ENCODE data around the gene DPF1. TPM values are rescaled to one million over a fixed set of nuclear protein-coding genes. Genes with fewer than 3 reads are reported as not detected.
A peak's percentile ranks its signal among the peaks of the same experiment; 100 is the strongest.

Gene DPF1
- total RNA-seq, 1 donor from 2014 or later: not detected

DNA sequence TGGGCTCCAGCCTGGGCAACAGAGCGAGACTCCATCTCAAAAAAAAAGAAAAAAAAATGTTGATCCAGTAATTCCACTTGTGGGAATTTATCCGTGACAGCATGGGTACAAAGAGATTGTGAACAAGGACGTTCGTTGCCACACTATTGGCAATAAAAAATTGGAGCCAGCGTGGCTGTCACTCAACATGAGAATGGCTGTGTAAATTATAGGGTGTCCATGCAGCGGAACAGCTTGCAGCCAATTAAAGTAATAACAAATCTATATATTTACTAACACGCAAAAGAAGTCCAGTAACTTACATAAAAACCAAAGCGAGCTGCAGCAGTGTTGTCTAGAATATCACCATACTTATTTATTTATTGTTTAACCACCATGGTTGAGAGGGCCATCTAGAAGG, 19.3 kb downstream of the DPF1 start:
- no peak for ATAC-seq
- intact Hi-C loops (cut with DNase I): no loop called here
- DNase-seq (ENCODE audit: low spot score): no peak

GRCh38 chr19:38204096-38204495, 19.9 kb downstream of the DPF1 start:
- ATAC-seq: no peak
- intact Hi-C loops (cut with DNase I): no loop called here
- DNase-seq (ENCODE audit: low spot score): no peak

DNA sequence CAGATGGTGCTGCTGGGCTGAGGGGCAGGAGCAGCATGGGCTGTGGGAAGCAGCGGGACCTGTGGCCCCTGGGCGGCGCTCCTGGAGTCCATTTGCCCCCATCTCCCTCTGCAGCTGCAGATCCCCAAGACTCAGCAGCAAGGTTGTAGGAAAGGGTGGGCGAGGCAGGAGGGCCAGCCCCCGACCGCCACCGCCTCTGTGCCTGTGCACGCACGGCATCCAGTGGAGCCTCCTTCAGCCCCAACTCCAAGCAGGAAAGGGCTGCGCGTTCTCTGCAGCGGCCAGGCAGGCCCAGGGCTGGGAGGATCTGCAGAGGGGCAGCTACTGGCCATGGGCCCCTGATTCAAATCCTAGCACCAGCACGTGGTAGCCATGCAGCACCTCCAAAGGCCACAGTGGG, 20.8 kb downstream of the DPF1 start:
- no peak for DNase-seq (ENCODE audit: low spot score)
- intact Hi-C loops (cut with DNase I): no loop called here
- ATAC-seq: no peak

GRCh38 chr19:38202504-38202903, 21.5 kb downstream of the DPF1 start:
- ATAC-seq: no peak
- DNase-seq (ENCODE audit: low spot score): no peak
- intact Hi-C loops (cut with DNase I): no loop called here

GRCh38 chr19:38201731-38202130, 22.3 kb downstream of the DPF1 start:
- no peak for ATAC-seq
- DNase-seq (ENCODE audit: low spot score): no peak
- intact Hi-C loops (cut with DNase I): no loop called here

- DNase-seq (ENCODE audit: low spot score) (no peak), ATAC-seq (no peak)
- intact Hi-C loops (cut with DNase I): no loop called here
Measured at GRCh38 chr19:38199340-38199739, 24.7 kb downstream of the DPF1 start.

DNA sequence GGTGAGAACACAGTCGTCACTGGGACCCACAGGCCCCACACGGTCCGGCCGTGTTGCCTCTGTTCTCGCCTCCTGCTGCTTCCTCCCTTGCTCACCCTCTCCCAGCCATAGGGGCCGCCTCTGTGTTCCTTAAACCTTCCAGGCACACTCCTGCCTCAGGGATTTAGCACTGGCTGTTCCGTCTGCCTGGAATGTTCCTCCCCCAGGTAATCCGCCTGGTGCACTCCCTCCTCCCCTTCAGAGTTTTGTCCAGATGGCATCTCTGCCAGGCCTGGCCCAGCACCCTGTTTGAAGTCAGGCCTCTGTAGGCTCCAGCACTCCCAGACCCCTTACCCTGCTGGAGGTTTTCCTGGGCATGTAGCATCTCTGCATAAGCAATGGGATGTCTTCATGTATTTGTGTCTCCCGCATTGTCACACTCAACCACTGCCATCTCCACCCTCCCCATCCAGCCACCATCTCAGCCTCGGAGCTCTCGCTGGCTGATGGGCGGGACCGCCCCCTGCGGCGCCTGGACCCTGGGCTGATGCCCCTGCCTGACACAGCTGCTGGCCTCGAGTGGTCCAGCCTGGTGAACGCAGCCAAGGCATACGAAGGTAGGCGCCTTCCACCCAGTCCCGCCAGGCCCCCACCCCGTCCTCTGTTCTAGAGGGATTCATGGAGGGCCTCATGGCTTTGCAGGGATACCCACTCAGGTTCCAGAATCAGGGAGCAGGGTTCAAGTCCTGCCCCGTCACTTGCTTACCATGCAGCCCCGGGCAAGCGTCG, 25.9 kb downstream of the DPF1 start:
- intact Hi-C loops (cut with DNase I): no loop called here
- no peak for ATAC-seq
- DNase-seq (ENCODE audit: low spot score): no peak

- no peak for ATAC-seq
- no peak for DNase-seq (ENCODE audit: low spot score)
- intact Hi-C loops (cut with DNase I): no loop called here
Measured at GRCh38 chr19:38196948-38197656, 26.9 kb downstream of the DPF1 start.

GRCh38 chr19:38196245-38196837, 27.7 kb downstream of the DPF1 start:
- DNase-seq (ENCODE audit: low spot score) (no peak), ATAC-seq (no peak)
- intact Hi-C loops (cut with DNase I): no loop called here

DNA sequence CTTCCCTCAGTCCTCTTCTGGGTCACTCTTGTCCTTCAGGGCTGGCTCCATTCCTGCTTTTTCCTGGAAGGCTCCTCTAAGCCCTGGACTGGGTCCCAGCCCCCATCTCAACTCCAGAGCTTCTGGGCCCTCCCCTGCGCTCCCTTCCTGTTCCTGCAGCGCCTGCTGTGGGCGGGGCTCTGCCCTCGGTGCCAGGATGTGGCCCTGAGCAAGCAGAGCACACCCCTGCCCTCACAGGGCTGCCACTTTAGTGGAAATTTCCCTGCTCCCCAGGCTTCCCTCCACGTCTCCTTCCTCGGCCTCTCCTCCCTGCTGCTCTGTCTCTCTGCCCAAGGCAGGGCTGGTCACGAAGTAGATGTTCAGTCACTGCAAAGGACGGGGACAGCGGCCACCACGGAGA, 28.8 kb downstream of the DPF1 start:
- intact Hi-C loops (cut with DNase I): no loop called here
- no peak for ATAC-seq

DNA sequence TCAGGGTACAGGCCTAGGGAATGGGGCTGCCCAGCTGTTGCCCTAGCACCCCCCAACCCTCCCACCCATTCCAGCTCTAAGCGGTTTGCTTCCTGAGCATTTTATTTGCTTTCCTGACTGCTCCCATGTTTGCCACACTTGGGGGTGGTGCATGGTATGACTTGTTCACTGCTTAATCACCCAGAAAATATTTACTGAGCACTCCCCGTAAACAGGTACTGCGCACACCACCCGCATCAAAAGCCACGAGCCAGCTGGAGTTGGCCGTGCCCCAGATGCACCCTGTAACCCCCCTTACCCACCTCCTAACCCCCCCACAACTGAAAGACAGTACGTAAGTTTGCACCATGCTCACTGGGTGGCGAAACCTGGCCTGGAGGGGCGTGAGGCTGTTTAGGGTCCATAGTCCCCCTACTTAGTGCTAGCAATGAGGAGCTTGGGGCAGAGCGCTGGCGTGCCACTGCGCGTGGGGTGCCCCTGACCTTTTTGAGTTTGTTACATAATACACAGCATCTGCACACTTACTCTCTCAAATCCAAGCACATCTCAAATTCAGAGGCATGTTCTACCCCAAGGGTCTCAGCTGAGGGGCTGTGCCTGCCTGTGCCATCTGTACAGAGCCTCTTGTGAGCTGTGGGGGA, 29.8 kb downstream of the DPF1 start:
- DNase-seq (ENCODE audit: low spot score) (no peak), ATAC-seq (no peak)
- intact Hi-C loops (cut with DNase I): no loop called here

More for the DNA sequence above, 28.8 kb downstream of the DPF1 start:
- DNase-seq (ENCODE audit: low spot score): no peak

DNA sequence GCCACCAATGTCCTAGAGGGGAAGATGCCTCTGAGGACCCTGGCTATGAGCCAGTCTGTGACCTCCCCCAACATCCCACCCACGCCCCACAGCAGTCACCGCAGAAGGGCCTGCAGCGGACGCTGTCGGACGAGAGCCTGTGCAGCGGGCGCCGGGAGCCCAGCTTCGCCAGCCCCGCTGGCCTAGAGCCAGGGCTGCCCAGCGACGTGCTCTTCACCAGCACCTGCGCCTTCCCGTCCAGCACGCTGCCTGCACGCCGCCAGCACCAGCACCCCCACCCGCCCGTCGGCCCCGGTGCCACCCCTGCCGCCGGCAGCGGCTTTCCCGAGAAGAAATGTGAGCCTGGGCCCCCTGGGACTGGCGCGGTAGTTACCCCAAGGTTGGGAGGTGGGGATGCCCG, 30.6 kb downstream of the DPF1 start:
- DNase-seq (ENCODE audit: low spot score) (no peak), ATAC-seq (no peak)
- intact Hi-C loops (cut with DNase I): no loop called here

DNA sequence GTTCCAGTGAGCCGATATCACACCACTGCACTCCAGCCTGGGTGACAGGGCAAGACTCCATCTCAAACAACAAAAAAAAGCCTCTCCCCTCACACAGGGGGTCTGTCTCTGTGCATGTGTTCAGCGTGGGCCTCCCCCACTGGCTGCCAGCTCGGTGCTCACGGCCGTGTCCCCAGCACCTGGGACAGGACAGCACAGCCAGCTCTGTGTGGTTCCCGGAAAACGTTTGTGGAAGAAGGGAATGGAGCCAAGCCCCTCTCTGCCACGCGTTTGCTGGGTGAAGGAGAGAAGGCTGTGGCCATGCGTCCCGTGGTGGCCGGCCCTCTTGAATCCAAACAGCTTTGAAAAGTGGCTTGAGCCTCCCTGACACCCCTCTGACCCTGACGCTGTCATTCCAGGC, 32.3 kb downstream of the DPF1 start:
- no peak for DNase-seq (ENCODE audit: low spot score)
- ATAC-seq: no peak
- intact Hi-C loops (cut with DNase I): no loop called here

- intact Hi-C loops (cut with DNase I): no loop called here
- ATAC-seq: no peak
- no peak for DNase-seq (ENCODE audit: low spot score)
Measured at GRCh38 chr19:38190793-38191192, 33.2 kb downstream of the DPF1 start.

DNA sequence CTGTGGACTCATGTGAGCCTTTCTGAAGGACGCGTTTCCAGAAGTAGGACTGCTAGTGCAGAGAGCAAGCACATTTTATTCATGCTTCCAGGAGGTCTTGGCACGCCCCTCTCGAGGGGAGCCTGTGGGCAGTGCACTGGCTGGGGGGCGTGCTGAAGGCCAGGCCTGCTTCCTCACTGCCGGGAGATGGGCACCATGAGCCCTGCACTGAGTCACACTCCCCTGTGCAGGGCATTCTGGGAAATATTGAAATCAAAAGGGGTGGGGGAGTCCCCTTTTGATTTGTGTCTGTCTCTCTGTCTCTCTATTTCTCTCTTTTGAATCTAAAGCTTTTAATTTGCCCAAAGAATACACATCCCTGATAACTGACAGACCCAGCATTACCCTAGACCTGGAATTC, 34.0 kb downstream of the DPF1 start:
- no peak for ATAC-seq
- intact Hi-C loops (cut with DNase I): no loop called here
- DNase-seq (ENCODE audit: low spot score): no peak

DNA sequence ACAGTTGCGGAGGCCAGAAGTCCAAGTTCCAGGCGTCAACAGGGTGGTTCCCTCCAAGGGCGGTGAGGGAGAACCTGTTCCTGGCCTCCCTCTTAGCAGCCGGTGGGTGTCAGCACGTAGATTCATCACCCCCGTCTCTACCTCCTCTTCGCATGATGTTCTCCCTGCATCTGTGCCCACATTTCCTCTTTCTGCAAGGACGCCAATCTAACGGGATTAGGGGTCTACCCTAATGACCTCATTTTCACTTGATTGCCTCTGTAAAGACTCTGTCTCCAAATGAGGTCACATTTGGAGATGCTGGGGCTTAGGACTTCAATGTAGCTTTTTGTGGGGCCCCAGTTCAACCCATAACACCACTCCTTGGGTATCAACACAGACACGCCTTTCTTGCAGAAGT, 38.5 kb downstream of the DPF1 start:
- DNase-seq (ENCODE audit: low spot score) (no peak), ATAC-seq (no peak)
- intact Hi-C loops (cut with DNase I): no loop called here

DNA sequence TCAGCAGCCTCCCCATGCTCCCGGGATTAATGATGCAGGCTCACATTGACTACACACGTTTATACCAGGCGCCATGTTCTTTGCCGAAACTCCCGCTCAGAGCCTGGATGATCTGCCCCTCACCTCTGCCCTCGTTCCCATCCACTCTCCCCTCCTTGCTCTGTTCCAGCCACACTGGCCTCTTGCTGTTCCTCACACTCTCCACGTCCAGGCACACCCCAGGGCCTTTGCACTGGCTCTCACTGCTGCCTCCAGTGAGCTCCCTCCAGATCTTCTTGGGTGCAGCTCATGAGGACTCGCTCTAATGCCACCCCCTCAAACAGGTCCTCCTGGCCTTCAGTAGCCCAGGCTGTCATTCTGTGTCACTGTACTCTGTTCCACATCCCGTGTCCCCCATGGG, 39.2 kb downstream of the DPF1 start:
- no peak for ATAC-seq
- intact Hi-C loops (cut with DNase I): no loop called here
- DNase-seq (ENCODE audit: low spot score): no peak

DNA sequence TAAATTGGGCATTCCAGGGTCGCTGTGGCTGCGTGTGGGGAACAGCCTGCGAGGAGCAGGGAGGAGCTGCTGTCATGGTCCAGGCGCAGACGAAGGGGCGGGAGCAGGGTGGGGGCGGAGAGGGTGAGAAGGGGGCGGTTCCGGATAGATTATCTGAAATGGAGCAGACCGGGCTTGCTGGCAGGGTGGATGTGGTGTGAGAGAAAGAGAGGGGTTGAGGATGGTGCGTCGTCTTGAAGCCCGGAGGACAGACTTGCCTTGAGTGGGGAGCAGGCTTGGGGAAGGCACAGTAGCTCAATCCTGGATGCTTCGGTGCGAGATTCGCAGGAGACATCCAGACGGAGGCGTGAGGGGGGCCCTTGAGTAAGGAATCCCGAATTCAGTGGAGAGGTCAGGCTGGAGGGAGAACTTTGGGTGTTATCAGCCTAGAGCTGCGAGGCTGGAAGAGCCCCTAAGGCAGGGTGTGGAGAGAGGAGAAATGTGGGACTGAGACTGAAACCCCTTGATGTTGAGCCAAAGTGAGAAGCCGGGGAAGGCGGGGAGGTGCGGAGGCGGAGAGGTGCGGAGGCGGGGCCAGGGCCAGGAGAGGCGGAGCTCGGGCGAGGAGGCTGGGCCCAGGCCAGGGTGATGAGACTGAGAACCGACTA, 40.6 kb downstream of the DPF1 start:
- peak; percentile 91 for ATAC-seq
- intact Hi-C loops (cut with DNase I): no loop called here

DNA sequence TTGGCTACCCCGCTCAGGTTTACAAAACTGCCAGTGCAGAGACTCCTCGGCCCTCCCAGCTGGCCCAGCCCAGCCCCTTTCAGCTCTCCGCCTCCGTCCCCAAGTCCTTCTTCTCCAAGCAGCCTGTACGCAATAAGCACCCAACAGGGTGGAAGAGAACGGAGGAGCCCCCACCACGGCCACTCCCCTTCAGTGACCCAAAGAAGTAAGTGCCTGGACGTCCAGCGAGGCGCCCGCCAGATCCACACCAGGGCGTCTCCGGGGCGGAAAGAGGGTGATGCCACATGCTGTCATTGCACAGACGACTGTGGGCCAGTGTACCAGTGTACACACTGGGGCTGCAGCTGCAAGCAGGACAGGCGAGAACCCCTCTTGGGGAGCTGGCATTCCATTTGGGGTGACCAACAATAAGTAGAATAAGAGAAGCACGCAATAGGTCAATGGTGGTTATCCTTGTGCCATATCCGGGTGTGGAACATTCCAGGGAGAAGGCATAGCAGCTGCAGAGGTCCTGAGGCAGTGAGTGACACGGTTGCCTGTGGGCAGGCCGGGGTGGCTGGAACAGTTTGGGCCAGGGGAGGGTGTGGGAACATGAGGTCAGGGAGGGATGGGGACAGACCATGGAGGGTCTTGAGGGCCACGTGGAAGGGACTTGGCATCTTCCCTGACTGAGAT, 41.3 kb downstream of the DPF1 start:
- DNase-seq (ENCODE audit: low spot score): no peak
- no peak for ATAC-seq
- intact Hi-C loops (cut with DNase I): no loop called here

More for the DNA sequence above, 40.6 kb downstream of the DPF1 start:
- DNase-seq (ENCODE audit: low spot score): no peak

Data from sciatic nerve (tissue), 2 donors.